Endothelial cell of umbilical vein (primary cell): Measurements from ENCODE around the gene PLEKHA4. TPM values are rescaled to one million over a fixed set of nuclear protein-coding genes. Genes with fewer than 3 reads are reported as not detected.

Source experiments
- BruUV-seq: library from RNA; stranded (reverse); fragments of 400-500 nt; replicated peaks from 2 replicates; lab custom pipeline; 2021; lab: Mats Ljungman, UMichigan
- CTCF ChIA-PET: fragments of 300-600, 350-600 bp; sonication (Branson Sonifier 250); formaldehyde crosslinking; loops from one replicate; lab custom pipeline; 2021; ENCODE audit warnings: antibody characterized with exemption, inconsistent platforms; lab: Charles Lee
- POLR2A ChIA-PET: fragments of 300-600, 350-600 bp; sonication (Branson Sonifier 250); formaldehyde crosslinking; loops from one replicate; lab custom pipeline; 2021; ENCODE audit warnings: antibody characterized with exemption, inconsistent platforms; lab: Charles Lee
- DNase-seq: peaks from one replicate; pipeline ENCODE4 v3.0.0-alpha.2; 2011; ENCODE audit warnings: low read depth, low spot score
- FAIRE-seq: peaks from 2 replicates; lab custom pipeline; 2011; peaks lifted over from hg19 to GRCh38; lab: Jason Lieb, UNC
- H2AFZ ChIP-seq: 2 replicates; pipeline ENCODE4 v1.6.0; 2012; ENCODE audit warnings: low read depth, low read length, control low read depth, inconsistent platforms
- H3K27ac ChIP-seq: 2 replicates; pipeline ENCODE4 v1.5.1; 2011; ENCODE audit warnings: low read depth, mild to moderate bottlenecking, control low read depth, low read length, moderate library complexity; ENCODE audit not compliant: insufficient read depth
- H3K27me3 ChIP-seq, 2 experiments: 2 replicates each; pipeline versions ENCODE4 v1.6.0 to v1.6.1; 2011; ENCODE audit warnings: low read length in 2 of 2, mixed read lengths in 1 of 2; ENCODE audit not compliant: control insufficient read depth in 2 of 2, insufficient read depth in 2 of 2
- H3K36me3 ChIP-seq, 2 experiments: 2 replicates in 1 of 2; 3 replicates in 1 of 2; pipeline ENCODE4 v1.5.1; 2011; ENCODE audit warnings: low read length in 2 of 2, mild to moderate bottlenecking in 1 of 2, moderate library complexity in 1 of 2; ENCODE audit not compliant: control insufficient read depth in 2 of 2, insufficient read depth in 2 of 2; ENCODE audit errors: extremely low read depth in 1 of 2
- H3K4me1 ChIP-seq: 3 replicates; pipeline ENCODE4 v1.5.1; 2011; ENCODE audit warnings: mild to moderate bottlenecking, low read length; ENCODE audit not compliant: control insufficient read depth, insufficient read depth; ENCODE audit errors: extremely low read depth
- H3K4me2 ChIP-seq: 2 replicates; pipeline ENCODE4 v1.6.1; 2011; ENCODE audit warnings: low read length, control low read depth, mixed read lengths; ENCODE audit not compliant: insufficient read depth
- H3K4me3 ChIP-seq, 3 experiments: fragments of 200-600 bp in 1 of 3; sonication (generic), shearing (Covaris generic) in 1 of 3; replicated peaks in 1 of 3; 2 replicates each; pipeline ENCODE4 v1.5.1; 2011 to 2016; ENCODE audit warnings: control low read depth in 3 of 3, low read length in 3 of 3, mild to moderate bottlenecking in 2 of 3, inconsistent platforms in 1 of 3, low read depth in 1 of 3, moderate library complexity in 1 of 3; ENCODE audit not compliant: insufficient read depth in 1 of 3
- H3K79me2 ChIP-seq: 2 replicates; pipeline ENCODE4 v1.6.0; 2012; ENCODE audit warnings: low read length, inconsistent platforms; ENCODE audit not compliant: control insufficient read depth, insufficient read depth
- H3K9ac ChIP-seq: replicated peaks from 2 replicates; pipeline ENCODE3; 2011; ENCODE audit warnings: low read length, control low read depth; ENCODE audit not compliant: insufficient read depth; ENCODE audit errors: extremely low read depth
- H3K9me1 ChIP-seq: replicated peaks from 3 replicates; pipeline ENCODE4 v1.6.0; 2011; ENCODE audit warnings: mild to moderate bottlenecking, low read length; ENCODE audit not compliant: control insufficient read depth, insufficient read depth; ENCODE audit errors: extremely low read depth
- H3K9me3 ChIP-seq: replicated peaks from 2 replicates; pipeline ENCODE4 v1.5.1; 2012; ENCODE audit warnings: low read length, inconsistent platforms; ENCODE audit not compliant: control insufficient read depth, insufficient read depth
- H4K20me1 ChIP-seq: replicated peaks from 2 replicates; pipeline ENCODE3; 2011; ENCODE audit warnings: mild to moderate bottlenecking, low read length; ENCODE audit not compliant: control insufficient read depth, insufficient read depth; ENCODE audit errors: extremely low read depth
- CTCF ChIP-seq, 2 donors: IDR thresholded peaks; 1 replicate in 1 of 2; 2 replicates in 1 of 2; pipeline ENCODE4 v1.5.1; 2011; ENCODE audit warnings: low read length in 2 of 2, mild to moderate bottlenecking in 2 of 2, moderate library complexity in 2 of 2, control low read depth in 1 of 2, inconsistent platforms in 1 of 2, low read depth in 1 of 2; ENCODE audit not compliant: insufficient read depth in 1 of 2; ENCODE audit errors: extremely low read depth in 1 of 2
- EZH2 ChIP-seq: IDR thresholded peaks from 2 replicates; pipeline ENCODE4 v1.6.1; 2012; ENCODE audit warnings: borderline replicate concordance, low read depth, mild to moderate bottlenecking, moderate library complexity, low read length, inconsistent platforms; ENCODE audit not compliant: severe bottlenecking
- FOS ChIP-seq: IDR thresholded peaks from 2 replicates; pipeline ENCODE4 v1.6.1; 2011; ENCODE audit warnings: mild to moderate bottlenecking, low read length, moderate library complexity, borderline replicate concordance; ENCODE audit not compliant: insufficient read depth
- GATA2 ChIP-seq: IDR thresholded peaks from 2 replicates; pipeline ENCODE4 v1.7.0; 2011; ENCODE audit warnings: low read depth, mild to moderate bottlenecking, moderate library complexity, mixed read lengths, low read length; ENCODE audit not compliant: insufficient read length, insufficient read depth
- JUN ChIP-seq: IDR thresholded peaks from 2 replicates; pipeline ENCODE4 v1.6.1; 2011; ENCODE audit warnings: borderline replicate concordance, low read depth; ENCODE audit not compliant: insufficient read length, insufficient read depth
- MAX ChIP-seq: IDR thresholded peaks from 2 replicates; pipeline ENCODE4 v1.6.1; 2011; ENCODE audit not compliant: insufficient read depth, insufficient read length
- MYC ChIP-seq: IDR thresholded peaks from one replicate; pipeline ENCODE4 v1.6.1; 2011; ENCODE audit warnings: mild to moderate bottlenecking, low read depth, low read length
- POLR2A ChIP-seq: IDR thresholded peaks from 2 replicates; pipeline ENCODE4 v1.6.1; 2012; ENCODE audit warnings: low read depth, mild to moderate bottlenecking, control low read depth, low read length
- POLR2AphosphoS5 ChIP-seq: IDR thresholded peaks from 2 replicates; pipeline ENCODE4 v1.6.1; 2012; ENCODE audit warnings: low read depth, mild to moderate bottlenecking, control low read depth, low read length, moderate library complexity; ENCODE audit not compliant: insufficient read depth
- dilution Hi-C: fragments of 300-500 bp; cut with MboI; formaldehyde crosslinking; loops from one replicate; pipeline ENCODE4 v1.15.0; 2019; ENCODE audit warnings: low sequenced_read_pairs; ENCODE audit not compliant: extremely low pct_ligation_motif_present
- intact Hi-C: fragments of 100-400 bp; cut with micrococcal nuclease; formaldehyde crosslinking; loops from one replicate; pipeline ENCODE4 v1.10.0; 2022
- polyA plus RNA-seq, 4 experiments: library from polyadenylated mRNA; depleted of rRNA in 3 of 4; stranded (reverse) in 3 of 4; unstranded in 1 of 4; fragments of >200 nt; gene quantifications; 2 replicates each; pipeline versions ENCODE4 v1.2.1 to v1.2.3, GENCODE V29; 2011 to 2012; ENCODE audit warnings: missing spikeins in 1 of 4
- total RNA-seq: library from RNA; stranded (reverse); gene quantifications from 2 replicates; pipeline ENCODE4 v1.2.3, GENCODE V29; 2021

Gene PLEKHA4
- total and polyA plus RNA-seq, 2 donors (not counting 3 experiments of a cell fraction or from before 2014, with no cell fraction given), result 4.5 to 10.1 TPM

GRCh38 chr19:48853483-48853882 lies 14.9 kb downstream of the PLEKHA4 start:
- DNase-seq (no peak), FAIRE-seq (no peak)
- no peaks in the 10 kb centered on the region for H4K20me1 ChIP-seq
- no peaks in the 10 kb centered on the region for H3K79me2 ChIP-seq
- no peaks in the 10 kb centered on the region for H3K36me3 ChIP-seq
- H3K4me3 ChIP-seq, result no peak overlapping the region
- H3K4me1 ChIP-seq, result no peaks in the 10 kb centered on the region
- POLR2A ChIA-PET, result interaction anchor here (1.7 kb wide), 1 partner anchor 18 kb away, joined by 4 read pairs; the partner anchor contains the start of gene PPP1R15A
- no peaks in the 10 kb centered on the region for H3K27me3 ChIP-seq
- CTCF ChIA-PET, result interaction anchor here (0.7 to 6.7 kb wide), 5 partner anchors 8 to 117 kb away, joined by 3 to 47 read pairs (median 11); partner anchors contain the start of gene HSD17B14
- no peak overlapping the region for H3K4me2 ChIP-seq
- no peaks in the 10 kb centered on the region for H3K9me1 ChIP-seq
- dilution Hi-C loops (no loop called here), intact Hi-C loops (no loop called here)
- no peak overlapping the region for H3K9ac ChIP-seq
- H3K27ac ChIP-seq, result no peak overlapping the region
- no peak for TF ChIP-seq GATA2
- TF ChIP-seq CTCF (IDR thresholded peaks at IDR 0.05; ENCODE audit: extremely low read depth in 1 of 2, insufficient read depth in 1 of 2, low read depth in 1 of 2, low read length in 2 of 2), result no peak
- no peak for TF ChIP-seq JUN
- no TSS peak for BruUV-seq
- no peaks in the 10 kb centered on the region for H3K9me3 ChIP-seq
- H2AFZ ChIP-seq, result no peak overlapping the region

- BruUV-seq, result no TSS peak
- DNase-seq, result no peak
- H3K4me1 ChIP-seq, result no peaks in the 10 kb centered on the region
- H3K9me1 ChIP-seq, result no peaks in the 10 kb centered on the region
- no peaks in the 10 kb centered on the region for H3K27me3 ChIP-seq
- H3K4me2 ChIP-seq, result no peak overlapping the region
- H3K79me2 ChIP-seq, result no peaks in the 10 kb centered on the region
- H3K4me3 ChIP-seq, result no peak overlapping the region
- no peaks in the 10 kb centered on the region for H3K36me3 ChIP-seq
- no peaks in the 10 kb centered on the region for H4K20me1 ChIP-seq
- FAIRE-seq, result no peak
- dilution Hi-C loops, result no loop called here
- ChIA-PET CTCF (interaction anchor here (1.0 to 6.7 kb wide), 5 partner anchors 10 to 118 kb away, joined by 3 to 47 read pairs (median 11); partner anchors contain the start of gene HSD17B14), POLR2A (interaction anchor here (1.7 kb wide), 1 partner anchor 20 kb away, joined by 4 read pairs; the partner anchor contains the start of gene PPP1R15A)
- H2AFZ ChIP-seq, result no peak overlapping the region
- no peaks in the 10 kb centered on the region for H3K9me3 ChIP-seq
- H3K27ac ChIP-seq, result no peak overlapping the region
- intact Hi-C loops, result no loop called here
- no peak for TF ChIP-seq EZH2
- TF ChIP-seq MYC, result no peak
- TF ChIP-seq CTCF (IDR thresholded peaks at IDR 0.05; ENCODE audit: extremely low read depth in 1 of 2, insufficient read depth in 1 of 2, low read depth in 1 of 2, low read length in 2 of 2), result no peak
- TF ChIP-seq JUN, result no peak
- no peak for TF ChIP-seq POLR2A
- no peak for TF ChIP-seq MAX
- TF ChIP-seq FOS, result no peak
- TF ChIP-seq POLR2AphosphoS5, result no peak
- TF ChIP-seq GATA2, result no peak
- no peak overlapping the region for H3K9ac ChIP-seq
Measured at GRCh38 chr19:48852292-48852691, 16.1 kb downstream of the PLEKHA4 start.
